Bronchial epithelial cell (primary cell): ENCODE results near the gene SLC17A3. TPM values are rescaled to one million over a fixed set of nuclear protein-coding genes. Genes with fewer than 3 reads are reported as not detected.

Experiments
- DNase-seq: peaks from one replicate; pipeline ENCODE4 v3.0.0-alpha.2; 2010; ENCODE audit warnings: low read depth
- FAIRE-seq: peaks from 2 replicates; lab custom pipeline; 2011; peaks lifted over from hg19 to GRCh38; lab: Jason Lieb, UNC
- H3K27me3 ChIP-seq: 2 replicates; pipeline ENCODE4 v1.5.1; 2011; ENCODE audit warnings: low read length; ENCODE audit not compliant: control insufficient read depth, insufficient read depth
- H3K36me3 ChIP-seq: 2 replicates; pipeline ENCODE4 v1.5.1; 2011; ENCODE audit warnings: low read length; ENCODE audit not compliant: control insufficient read depth, insufficient read depth
- H3K4me3 ChIP-seq: 2 replicates; pipeline ENCODE4 v1.5.1; 2011; ENCODE audit warnings: mild to moderate bottlenecking, low read depth, low read length, control low read depth
- CTCF ChIP-seq: IDR thresholded peaks from 2 replicates; pipeline ENCODE4 v1.5.1; 2011; ENCODE audit warnings: mild to moderate bottlenecking, moderate library complexity, low read length, control low read depth, inconsistent platforms; ENCODE audit not compliant: insufficient read depth, severe bottlenecking
- total RNA-seq: library from RNA; depleted of rRNA; stranded (reverse); fragments of >200 nt; gene quantifications from 2 replicates; pipeline ENCODE4 v1.2.1, GENCODE V29; 2014

SLC17A3 gene
- total RNA-seq, 1 donor from 2014 or later = not detected

- TF ChIP-seq CTCF = no peak
- no peaks in the 10 kb centered on the region for H3K27me3 ChIP-seq
- no peaks in the 10 kb centered on the region for H3K36me3 ChIP-seq
- DNase-seq = no peak
- no peak overlapping the region for H3K4me3 ChIP-seq
- no peak for FAIRE-seq
Measured at GRCh38 chr6:25863360-25863759, 10.7 kb downstream of the SLC17A3 start.

- FAIRE-seq (no peak), DNase-seq (no peak)
- TF ChIP-seq CTCF = no peak
- no peaks in the 10 kb centered on the region for H3K36me3 ChIP-seq
- H3K4me3 ChIP-seq = no peak overlapping the region
- no peaks in the 10 kb centered on the region for H3K27me3 ChIP-seq
Measured at GRCh38 chr6:25862199-25862598, 11.8 kb downstream of the SLC17A3 start.

- no peak for TF ChIP-seq CTCF
- Histone ChIP-seq H3K27me3 (no peaks in the 10 kb centered on the region), H3K4me3 (no peak overlapping the region), H3K36me3 (no peaks in the 10 kb centered on the region)
- no peak for FAIRE-seq
- DNase-seq = no peak
Measured at GRCh38 chr6:25852756-25853155, 21.3 kb downstream of the SLC17A3 start.

- TF ChIP-seq CTCF = no peak
- no peak overlapping the region for H3K4me3 ChIP-seq
- no peak for DNase-seq
- no peaks in the 10 kb centered on the region for H3K36me3 ChIP-seq
- no peak for FAIRE-seq
- no peaks in the 10 kb centered on the region for H3K27me3 ChIP-seq
Measured at GRCh38 chr6:25851961-25852360, 22.1 kb downstream of the SLC17A3 start.

- DNase-seq (no peak), FAIRE-seq (no peak)
- H3K36me3 ChIP-seq = no peaks in the 10 kb centered on the region
- H3K4me3 ChIP-seq = no peak overlapping the region
- TF ChIP-seq CTCF = no peak
- no peaks in the 10 kb centered on the region for H3K27me3 ChIP-seq
Measured at GRCh38 chr6:25844518-25844917, 29.5 kb downstream of the SLC17A3 start.

GRCh38 chr6:25842526-25842925 lies 31.5 kb downstream of the SLC17A3 start:
- FAIRE-seq (no peak), DNase-seq (no peak)
- Histone ChIP-seq H3K27me3 (no peaks in the 10 kb centered on the region), H3K4me3 (no peak overlapping the region), H3K36me3 (no peaks in the 10 kb centered on the region)
- no peak for TF ChIP-seq CTCF
